GM21737 (cell line): ENCODE data around the gene LRRC51.
A peak's percentile ranks its signal among the peaks of the same experiment; 100 is the strongest.

Experiments used
- ATAC-seq: cut with Tn5 transposase; IDR thresholded peaks from one replicate; pipeline ENCODE4 v1.9.1; 2021; ENCODE audit warnings: mild to moderate bottlenecking, moderate library complexity; ENCODE audit not compliant: unreplicated experiment

The LRRC51 gene, protein sequence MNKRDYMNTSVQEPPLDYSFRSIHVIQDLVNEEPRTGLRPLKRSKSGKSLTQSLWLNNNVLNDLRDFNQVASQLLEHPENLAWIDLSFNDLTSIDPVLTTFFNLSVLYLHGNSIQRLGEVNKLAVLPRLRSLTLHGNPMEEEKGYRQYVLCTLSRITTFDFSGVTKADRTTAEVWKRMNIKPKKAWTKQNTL

DNA sequence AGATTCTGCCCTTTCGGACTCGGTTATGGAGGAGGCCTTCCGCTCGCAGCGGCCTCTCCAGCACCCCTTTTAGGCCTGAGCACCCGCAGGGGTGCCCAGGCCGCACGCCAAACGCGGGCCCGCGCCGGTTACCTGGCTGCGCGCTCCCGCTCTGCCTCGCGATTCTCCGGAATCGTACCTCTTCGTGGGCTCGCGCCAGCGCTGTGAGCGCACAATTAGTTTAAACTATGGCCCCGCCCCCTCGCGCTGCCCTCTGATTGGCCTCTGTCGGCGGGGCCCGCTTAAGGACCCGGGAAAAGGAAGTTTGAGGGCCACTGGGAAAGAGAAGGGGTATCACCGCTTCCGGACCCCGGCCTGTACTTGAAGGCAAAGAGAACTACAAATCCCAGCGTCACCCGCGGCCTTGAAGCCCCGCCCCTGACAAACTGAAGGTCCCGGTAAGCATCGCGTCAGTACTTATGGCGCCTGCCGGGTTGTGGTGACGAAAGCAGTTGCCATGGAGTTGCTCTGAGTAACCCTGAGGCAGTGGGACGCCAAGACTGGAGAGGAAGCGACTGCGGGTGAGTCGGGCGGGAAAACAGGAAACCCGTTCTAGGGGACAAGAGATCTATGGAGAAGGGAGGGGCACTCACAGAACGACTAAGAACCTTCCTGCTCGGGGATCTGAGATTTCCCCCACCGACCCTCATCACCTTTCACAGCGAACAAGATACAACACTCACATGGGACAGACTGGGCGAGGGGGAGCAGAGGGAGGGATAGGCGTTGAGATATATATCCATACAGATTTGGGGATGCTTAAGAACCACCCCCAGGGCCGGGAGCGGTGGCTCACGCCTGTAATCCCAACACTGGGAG is at the start of gene LRRC51, which contains the start of gene NUMA1:
Gene LRRC51 (plus strand): TSS at position 525 of the 858 bp plus-strand sequence. CDS start 8,234 bp downstream, outside the sequence.
Gene NUMA1 (minus strand): TSS at position 217 of the 858 bp plus-strand sequence. CDS start 44,599 bp downstream, outside the sequence.
- peak; percentile 89 for ATAC-seq

DNA sequence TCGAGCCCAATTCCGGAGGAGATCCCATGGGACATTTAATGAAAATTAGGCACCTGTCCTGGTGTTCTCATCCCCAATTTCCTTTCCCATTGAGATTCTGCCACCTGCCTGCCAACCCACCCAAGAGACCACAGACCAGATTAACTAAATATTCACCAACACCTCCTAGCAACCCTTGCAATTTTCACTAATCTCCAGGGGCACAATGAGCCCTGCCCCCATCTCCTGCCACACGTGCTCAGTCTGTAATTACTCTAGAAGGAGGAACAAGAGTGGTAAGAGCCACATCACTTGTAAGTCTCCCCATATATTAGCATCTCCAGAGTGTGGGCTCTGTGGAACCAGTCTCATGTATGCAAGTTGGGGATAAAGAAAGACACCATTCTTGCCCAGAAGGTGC is 44.0 kb upstream of the LRRC51 start:
- ATAC-seq: no peak

DNA sequence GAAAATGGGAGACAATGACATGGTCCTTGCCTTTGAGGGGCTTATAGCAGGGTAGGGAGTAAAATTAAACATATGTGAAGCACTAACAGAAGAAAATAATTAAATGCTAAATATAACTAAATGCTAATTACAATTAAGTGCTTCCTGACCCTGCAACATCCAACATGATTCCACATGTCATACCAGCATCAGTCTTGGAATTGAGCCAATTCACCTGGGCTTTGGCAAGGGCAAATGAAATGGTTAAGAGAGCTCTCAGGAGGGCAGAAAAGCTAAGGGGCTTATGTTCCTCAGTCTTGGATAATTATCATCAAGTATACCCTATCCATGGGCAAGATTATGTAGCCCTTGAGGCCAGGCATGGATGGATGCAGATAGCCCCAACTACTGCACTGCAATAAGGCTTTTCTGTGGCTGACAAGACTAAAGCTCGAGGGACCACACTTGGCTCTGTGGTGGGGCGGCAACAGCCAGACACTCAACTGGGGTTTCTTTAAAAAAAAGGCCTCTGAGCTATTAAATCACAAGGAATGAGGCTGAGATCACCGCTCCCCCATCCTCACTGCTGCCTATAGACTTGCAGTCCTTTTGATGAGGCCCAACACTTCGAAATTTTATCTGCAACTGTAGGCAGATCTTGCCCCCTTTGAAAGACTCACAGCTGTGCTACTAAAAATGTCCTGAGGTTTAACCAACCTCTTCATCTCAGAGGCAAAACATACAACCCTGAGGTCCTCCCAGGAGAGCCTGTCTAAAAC is 42.9 kb upstream of the LRRC51 start:
- ATAC-seq: no peak

DNA sequence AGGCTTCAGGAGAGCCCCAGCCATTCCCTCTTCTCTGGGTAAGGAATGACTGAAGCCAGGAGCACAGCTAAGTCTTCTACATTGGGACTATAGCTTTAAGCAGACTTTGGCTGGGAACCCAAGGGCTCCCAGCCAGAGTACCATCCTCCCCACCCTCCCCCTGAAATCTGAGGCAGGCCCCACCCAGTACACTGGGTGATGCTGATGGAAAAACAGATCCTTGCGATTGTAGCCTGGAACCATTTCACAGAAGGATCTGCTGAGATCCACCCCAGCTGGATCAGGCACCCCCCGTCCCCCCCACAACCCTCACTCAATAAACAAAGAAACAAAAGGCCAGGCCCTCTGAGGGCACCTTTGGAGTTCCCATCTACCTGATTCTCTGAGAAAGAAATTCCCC is 42.2 kb upstream of the LRRC51 start:
- ATAC-seq: no peak

DNA sequence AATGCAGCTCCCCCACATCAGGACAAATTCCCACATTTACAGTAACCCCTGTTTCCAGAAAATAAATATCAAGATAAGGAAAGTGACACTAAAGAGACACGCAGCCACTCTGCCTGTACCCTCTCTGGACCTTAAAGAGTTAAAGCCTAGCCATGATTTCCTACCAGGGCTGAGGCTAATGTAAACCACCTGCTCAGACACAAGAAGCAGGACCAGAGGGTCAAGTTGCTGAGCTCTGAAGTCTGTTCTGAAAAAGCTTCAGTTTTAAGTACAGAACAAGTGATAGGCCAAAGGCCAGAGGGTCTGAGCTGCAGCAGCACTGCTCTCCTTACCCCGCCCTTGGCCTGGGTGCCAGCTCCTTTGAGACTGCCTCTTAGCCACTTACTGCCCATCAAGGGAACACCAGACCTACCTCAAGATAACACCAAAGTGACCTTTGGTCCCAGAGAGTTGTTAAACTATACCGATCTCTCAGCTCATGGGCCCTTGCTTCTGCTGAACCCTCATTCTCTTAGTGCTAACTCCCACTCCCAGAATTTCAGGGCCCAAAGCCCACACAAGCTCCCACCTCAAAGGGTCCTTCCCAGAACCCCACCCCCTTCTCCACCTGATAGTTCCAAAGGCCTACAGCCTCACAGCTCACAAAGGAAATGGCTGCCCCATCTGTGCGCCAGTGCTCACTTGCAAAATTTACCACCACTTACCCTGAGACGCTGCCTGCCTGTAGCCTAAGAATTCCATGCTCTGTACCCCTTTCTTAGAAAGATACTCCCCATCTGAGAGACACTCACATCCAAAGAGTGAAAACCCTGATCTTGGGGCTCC is 41.4 kb upstream of the LRRC51 start:
- ATAC-seq: no peak

DNA sequence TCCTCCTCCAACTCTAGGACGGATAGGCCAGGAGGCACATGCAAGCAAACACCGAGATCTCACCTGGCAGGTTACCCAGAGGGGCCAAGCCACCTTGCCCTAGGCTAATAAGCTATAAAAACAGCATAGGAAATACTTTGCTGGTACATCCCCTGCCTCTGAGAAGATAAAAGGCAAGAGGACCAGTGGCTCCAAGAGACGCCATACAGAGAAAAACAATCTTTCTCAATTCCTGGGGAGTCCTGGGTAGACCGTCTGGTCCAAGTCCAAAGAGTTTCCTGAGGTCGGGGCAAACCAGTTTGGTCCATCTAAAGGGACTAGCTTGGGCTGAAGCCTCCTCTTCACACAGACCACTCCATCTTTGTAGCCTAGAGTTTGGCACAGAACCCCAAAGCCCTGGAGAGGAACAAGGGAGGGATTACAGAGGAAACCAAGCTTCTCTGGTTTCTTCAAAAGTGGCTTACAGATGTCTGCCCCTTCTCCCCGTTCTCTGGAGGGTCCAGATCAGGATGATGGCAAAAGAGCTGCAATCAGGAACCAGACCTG is 40.7 kb upstream of the LRRC51 start:
- ATAC-seq: no peak

DNA sequence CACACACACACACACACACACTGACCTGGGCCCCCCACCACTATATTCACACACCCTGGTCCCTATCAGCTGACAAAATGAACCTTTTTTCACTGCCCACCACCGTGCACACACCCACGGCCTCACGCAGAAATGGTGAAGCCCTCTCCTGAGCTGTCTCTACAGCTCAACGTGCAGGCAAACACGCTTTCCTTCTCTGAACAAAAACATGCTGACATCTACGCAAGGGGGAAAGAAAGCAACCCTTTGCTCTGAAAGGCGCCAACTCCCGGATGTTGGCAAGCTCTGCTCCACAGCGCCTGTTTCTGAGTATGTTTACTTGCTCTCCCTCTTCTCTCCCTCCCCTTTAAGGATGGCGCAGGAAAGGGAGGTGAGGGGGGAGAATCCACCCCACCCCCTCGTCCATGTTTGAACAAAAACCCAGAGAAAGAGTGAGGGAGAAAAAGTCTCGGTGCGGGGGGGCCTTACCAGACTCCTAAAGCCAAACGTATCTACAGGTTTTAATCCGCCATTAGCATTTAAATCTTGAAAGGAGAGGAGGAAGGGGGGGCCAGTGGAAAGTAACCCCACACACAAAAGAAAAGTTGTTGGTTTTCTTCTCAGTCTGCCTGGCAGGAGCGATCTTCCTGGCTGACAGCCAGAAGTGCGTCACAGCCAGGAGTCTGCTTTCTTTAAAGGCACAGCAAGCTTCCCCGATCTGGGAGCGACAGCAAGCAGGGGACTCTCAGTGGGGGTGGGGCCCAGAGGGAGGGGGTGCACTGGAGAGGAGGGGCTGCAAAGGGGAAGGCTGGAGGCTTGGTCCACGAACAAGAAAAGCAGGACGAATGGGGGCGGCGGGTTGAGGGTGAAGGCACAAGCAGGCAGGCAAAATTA is 39.9 kb upstream of the LRRC51 start:
- ATAC-seq: peak; percentile 38

DNA sequence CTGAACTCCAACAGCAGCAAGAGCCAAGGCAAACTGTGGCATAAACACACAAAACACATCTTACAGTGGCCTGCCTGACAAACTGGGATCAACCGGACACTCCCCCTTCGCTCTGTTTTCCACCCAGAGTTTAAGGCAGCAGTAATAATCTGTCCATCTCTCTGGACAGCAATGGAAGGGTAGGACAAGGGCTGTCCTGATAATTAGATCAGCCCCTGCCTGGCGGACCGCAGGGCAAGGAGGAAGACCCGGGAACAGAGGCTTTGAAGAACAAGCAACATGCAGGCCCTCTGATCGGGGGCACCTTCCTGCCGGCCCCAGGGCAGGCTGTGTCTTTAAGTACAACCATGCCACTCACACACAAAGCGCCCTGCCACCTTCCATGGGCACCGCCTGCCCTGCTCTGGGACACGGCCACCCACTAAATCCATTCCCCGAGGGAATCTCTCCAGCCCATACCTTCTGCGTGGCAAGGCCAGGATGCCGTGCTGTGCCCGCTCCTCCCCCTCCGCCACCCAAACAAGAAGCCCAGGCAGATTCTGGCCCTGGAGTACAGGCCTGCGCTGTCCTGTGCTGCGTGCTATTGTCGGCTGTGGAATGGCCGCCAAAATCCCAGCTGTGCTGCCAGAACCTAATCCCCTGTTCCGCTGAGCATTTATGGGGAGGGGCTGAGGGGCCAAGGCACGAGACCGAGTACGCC is 39.1 kb upstream of the LRRC51 start:
- ATAC-seq: no peak

DNA sequence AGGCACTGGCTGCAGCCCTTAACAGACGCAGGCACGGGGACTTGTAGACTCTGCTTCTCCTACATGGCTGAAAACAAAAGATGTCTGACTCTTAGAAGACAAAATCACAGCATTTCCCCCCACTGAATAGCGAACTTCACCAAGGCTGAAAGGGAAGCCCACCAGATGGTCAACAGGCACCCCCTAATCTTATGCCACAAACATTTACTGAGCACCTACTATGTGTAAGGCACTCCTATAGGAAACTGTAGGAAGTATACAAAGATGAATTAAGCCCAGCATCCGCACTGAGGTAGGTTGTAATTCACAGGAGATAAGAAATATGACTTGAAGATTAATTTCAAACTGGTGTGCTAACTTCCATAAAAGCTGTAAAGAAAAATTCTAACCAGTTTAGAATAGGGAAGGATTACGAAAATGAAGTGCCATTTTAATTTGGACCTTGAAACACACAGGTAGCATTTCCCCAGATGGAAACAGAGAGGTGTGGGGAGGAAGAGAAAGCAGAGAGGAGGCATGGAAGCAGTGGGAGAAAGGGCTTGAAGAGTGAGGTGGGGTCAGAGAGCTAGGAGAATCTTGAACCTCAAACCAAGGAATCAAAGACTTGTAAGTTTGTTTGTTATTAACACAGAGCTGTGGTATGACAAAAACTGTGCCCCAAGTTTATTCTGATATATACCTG is 38.4 kb upstream of the LRRC51 start:
- no peak for ATAC-seq

DNA sequence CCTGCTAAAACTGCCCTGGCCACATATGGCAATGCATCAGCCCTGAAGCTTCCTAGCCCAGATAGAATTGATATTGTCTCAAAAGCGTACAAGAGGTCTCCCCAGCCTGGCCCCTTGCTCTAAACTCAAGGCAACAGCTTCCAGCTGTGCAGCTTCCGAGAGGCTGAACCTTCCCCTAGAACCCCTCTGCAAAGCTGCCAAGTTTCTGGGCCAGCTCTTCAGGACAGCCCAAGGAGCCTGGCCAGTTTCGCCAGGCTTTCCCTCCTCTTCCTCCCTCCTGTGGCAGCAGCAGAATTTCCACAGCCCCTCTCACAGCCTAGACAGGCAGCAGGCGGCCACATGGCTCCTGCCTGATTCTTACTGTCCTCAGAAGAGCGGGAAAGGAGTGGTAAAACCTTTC is 34.8 kb upstream of the LRRC51 start:
- ATAC-seq: no peak

DNA sequence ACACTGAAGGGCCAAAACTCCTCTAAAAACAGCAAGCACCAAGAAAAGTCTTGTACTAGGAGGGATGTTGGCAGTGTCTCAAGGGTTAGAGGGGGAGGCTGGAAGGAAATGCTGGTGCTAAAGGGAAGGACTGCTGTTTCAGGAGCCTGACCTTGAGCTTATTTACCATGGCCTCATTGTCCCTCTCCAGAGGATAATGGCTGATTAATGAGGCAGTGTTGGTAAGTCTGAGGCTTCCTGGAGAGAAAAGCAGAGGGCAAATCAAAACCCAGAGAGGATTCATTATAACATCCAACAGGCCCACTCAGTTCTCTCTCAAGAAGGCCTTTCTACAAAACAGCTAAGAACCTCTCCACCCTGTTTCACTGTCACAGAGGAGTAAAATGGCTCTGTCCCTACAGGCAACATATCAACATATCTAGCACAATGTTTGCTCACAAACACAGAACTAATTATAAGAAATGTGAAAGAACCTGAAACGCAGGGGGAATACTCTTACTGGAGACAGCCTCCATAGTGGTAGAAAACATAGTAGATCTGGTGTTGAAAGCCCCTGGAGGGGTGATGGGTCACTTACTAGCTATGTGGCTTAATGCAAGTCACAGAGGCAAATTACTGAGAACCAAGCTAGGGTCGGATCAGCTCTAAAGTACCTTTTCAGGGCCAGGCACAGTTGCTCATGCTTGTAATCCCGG is 31.7 kb upstream of the LRRC51 start:
- ATAC-seq: no peak

DNA sequence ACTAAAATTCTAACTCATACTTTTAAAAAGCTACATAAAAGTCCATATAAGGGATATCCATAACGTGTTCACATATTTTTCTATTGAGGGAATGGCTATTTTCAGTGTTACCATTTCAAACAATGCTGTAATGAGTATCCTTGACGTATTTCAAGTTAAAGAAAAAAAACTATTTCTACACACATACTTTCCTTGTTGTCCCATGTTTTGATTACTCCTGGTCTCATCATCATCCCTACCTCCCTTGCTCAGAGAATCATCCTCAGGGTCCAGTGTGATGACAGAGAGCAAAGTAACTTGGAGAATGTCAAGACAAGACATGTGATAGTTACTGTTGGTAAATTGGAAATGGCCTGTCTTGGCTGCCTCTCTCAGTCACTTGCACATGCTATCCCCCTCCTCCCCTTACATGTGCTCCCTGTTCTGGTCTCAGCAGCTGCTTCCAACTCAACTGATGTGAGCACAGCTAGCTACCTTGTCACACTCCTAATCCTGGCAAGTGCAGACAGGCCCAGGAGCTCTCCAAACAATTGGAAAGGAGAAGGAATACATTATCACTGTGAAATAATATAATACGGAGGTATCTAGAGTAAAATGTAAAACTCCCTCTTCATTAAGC is 22.1 kb upstream of the LRRC51 start:
- no peak for ATAC-seq

DNA sequence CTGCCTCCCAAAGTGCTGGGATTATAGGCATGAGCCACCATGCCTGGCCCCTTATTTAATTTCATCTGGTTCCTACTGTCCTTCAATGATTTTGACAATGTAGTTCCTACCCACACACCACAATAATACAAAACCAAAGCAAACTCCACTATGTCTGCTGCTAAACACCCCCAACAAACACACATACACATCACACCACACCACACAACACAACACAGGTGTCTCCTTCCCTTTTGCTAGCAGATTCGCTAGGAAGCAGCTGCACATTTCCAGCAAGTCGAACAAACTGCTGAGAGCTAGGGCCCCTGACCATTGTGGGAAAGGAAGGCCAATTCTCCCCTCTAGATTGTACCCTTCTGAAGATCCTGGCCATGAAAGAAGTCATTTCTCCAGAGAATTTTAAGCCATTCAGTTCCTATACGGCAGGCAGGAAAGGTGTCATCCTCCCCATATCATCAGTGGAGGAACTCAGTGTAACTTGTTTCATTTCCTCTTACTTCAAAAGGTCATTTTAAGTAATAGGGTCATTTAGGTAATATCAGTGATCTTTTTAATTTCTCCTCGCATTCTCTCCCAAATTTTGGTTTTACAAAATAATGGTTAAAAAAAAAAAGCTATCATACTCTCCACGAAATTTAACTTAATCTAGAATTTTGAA is 18.8 kb upstream of the LRRC51 start:
- ATAC-seq: no peak

DNA sequence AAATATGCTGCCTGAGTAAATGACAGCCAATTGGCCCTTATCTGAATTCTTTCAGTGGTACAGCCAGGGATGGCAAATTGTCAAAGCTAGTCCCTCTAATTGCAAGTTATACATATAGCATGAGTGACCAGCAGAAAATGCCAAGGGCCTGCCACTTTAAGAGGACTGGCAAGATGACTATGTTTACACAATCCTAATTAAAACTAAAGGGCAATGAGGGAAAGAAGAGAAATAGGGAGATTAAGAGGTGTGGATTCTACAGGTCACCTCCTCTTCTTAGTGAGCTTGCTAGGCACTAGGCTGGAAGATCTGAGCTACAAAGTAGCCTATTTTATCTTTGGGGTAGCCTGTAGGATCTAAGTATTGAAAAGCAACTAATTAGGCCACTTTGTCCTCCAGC is 13.8 kb upstream of the LRRC51 start:
- ATAC-seq: no peak

DNA sequence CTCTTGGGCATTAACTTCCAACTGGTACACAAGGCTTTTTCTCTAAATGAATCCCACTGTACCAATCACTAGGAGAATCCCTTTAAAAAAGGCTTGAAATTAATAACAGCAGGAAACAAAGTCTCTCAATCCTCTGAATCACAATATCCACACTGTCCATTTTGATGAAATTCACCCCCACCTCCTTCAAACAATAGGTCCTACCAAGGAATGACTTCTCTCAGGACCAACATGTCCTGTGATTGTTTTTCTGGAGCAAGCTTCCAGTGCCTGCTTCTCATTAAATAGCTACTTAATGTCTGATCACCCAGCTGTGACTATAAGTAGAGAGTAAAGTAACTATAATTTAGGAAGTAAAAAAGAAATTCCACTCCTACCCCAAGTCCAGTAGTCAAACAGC is 13.4 kb upstream of the LRRC51 start:
- ATAC-seq: no peak

DNA sequence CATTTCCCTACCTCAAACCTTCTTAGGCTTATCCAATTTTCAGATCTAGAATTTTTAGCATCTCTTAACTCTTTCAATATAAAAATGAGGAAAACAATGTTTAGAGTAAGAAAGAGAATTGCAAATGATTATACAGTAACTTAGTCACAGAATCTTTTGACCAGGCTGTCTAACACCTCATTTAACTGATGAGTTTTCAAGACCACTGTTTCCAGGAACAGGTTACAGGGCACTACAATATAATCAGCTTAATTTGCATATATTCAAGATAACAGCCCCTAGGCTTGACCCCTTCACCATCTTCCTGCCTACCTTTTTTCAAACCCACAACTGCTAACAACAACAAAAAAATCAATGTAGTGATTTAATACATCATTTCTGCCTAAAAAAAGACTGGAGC is 13.0 kb upstream of the LRRC51 start:
- no peak for ATAC-seq

DNA sequence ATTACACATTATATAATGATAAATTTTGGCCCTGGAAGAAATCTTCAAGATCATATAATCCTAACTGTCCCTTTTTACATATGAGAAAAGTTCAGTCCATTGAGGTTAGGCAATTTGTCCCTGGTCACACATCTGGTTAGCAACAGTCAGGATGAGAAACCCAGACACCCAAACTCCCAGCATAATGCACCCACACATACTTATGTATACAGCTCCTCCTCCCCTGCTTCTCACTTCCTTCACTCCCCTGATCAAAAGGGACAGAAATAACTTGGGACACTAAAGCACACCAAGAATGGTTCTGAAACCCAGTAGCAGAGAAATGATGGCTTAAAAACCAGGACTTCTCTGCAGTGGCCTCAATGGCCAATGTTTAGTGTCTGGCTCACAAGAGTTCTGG is 11.4 kb upstream of the LRRC51 start:
- ATAC-seq: no peak
